Neural progenitor cell (in vitro differentiated cells): ENCODE data around the gene PITPNB. TPM values are rescaled to one million over a fixed set of nuclear protein-coding genes. Genes with fewer than 3 reads are reported as not detected.

Source experiments
- DNase-seq: peaks from one replicate; pipeline ENCODE4 v3.0.0-alpha.2; 2016; ENCODE audit warnings: low spot score
- H2AFZ ChIP-seq: fragments of 200-600 bp; sonication (generic); replicated peaks from 2 replicates; pipeline ENCODE4 v1.6.1; 2016; ENCODE audit warnings: antibody characterized with exemption
- H3F3A ChIP-seq: fragments of 200-600 bp; sonication (generic); 2 replicates; pipeline ENCODE4 v1.6.1; 2016; ENCODE audit warnings: antibody characterized with exemption, low read depth
- H3K27ac ChIP-seq: fragments of 200-600 bp; sonication (generic); 2 replicates; pipeline ENCODE4 v1.5.1; 2016; ENCODE audit warnings: mild to moderate bottlenecking
- H3K27me3 ChIP-seq: fragments of 200-600 bp; sonication (generic); 2 replicates; pipeline ENCODE4 v1.6.1; 2016; ENCODE audit warnings: mild to moderate bottlenecking, moderate library complexity
- H3K36me3 ChIP-seq: fragments of 200-600 bp; sonication (generic); 2 replicates; pipeline ENCODE4 v1.5.1; 2016
- H3K4me1 ChIP-seq: fragments of 200-600 bp; sonication (generic); 2 replicates; pipeline ENCODE4 v1.6.1; 2016; ENCODE audit warnings: mixed run types
- H3K4me2 ChIP-seq: fragments of 200-600 bp; sonication (generic); 2 replicates; pipeline ENCODE4 v1.6.1; 2016
- H3K4me3 ChIP-seq: fragments of 200-600 bp; sonication (generic); 2 replicates; pipeline ENCODE4 v1.5.1; 2016
- H3K79me2 ChIP-seq: fragments of 200-600 bp; sonication (generic); 2 replicates; pipeline ENCODE4 v1.6.1; 2016; ENCODE audit warnings: low read depth
- H3K9ac ChIP-seq: fragments of 200-600 bp; sonication (generic); 2 replicates; pipeline ENCODE4 v1.6.1; 2016
- H3K9me3 ChIP-seq: fragments of 200-600 bp; sonication (generic); 2 replicates; pipeline ENCODE4 v1.5.1; 2016; ENCODE audit warnings: low read depth
- H4K20me1 ChIP-seq: fragments of 200-600 bp; sonication (generic); 2 replicates; pipeline ENCODE4 v1.6.1; 2016; ENCODE audit warnings: low read depth
- H3K27ac Mint-ChIP-seq: 3 replicates; pipeline ENCODE4 v1.8.0; 2021; ENCODE audit warnings: mixed read lengths
- H3K27me3 Mint-ChIP-seq: 2 replicates; pipeline ENCODE4 v1.8.0; 2022; ENCODE audit warnings: low read depth, mild to moderate bottlenecking, inconsistent platforms, moderate library complexity, mixed read lengths; ENCODE audit not compliant: insufficient read depth
- H3K36me3 Mint-ChIP-seq: 3 replicates; pipeline ENCODE4 v1.8.0; 2021; ENCODE audit warnings: mixed read lengths
- H3K4me1 Mint-ChIP-seq: 3 replicates; pipeline ENCODE4 v1.8.0; 2021; ENCODE audit warnings: mixed read lengths
- H3K4me3 Mint-ChIP-seq: 3 replicates; pipeline ENCODE4 v1.8.0; 2021; ENCODE audit warnings: mild to moderate bottlenecking, moderate library complexity, mixed read lengths
- H3K9me3 Mint-ChIP-seq: 3 replicates; pipeline ENCODE4 v1.8.0; 2020; ENCODE audit warnings: mixed read lengths
- EZH2 ChIP-seq: fragments of 200-600 bp; sonication (generic); IDR thresholded peaks from 2 replicates; pipeline ENCODE4 v1.6.1; 2017; ENCODE audit warnings: antibody characterized with exemption, mild to moderate bottlenecking, moderate library complexity
- EZH2phosphoT487 ChIP-seq: fragments of 200-600 bp; sonication (generic); IDR thresholded peaks from 2 replicates; pipeline ENCODE4 v1.6.1; 2017; ENCODE audit warnings: antibody characterized with exemption
- total RNA-seq: library from RNA; depleted of rRNA; stranded (reverse); fragments of >200 nt; gene quantifications from 2 replicates; pipeline ENCODE4 v1.2.3, GENCODE V29; 2015; ENCODE audit warnings: low replicate concordance
- TF ChIP-seq, protein P1 (sequence below): fragments of 200-600 bp; sonication (generic); IDR thresholded peaks from 2 replicates; pipeline ENCODE4 v1.5.1; 2017; ENCODE audit warnings: antibody characterized with exemption, mild to moderate bottlenecking

Gene PITPNB
- 17.2 and 32.5 TPM in 2 replicates for total RNA-seq

DNA sequence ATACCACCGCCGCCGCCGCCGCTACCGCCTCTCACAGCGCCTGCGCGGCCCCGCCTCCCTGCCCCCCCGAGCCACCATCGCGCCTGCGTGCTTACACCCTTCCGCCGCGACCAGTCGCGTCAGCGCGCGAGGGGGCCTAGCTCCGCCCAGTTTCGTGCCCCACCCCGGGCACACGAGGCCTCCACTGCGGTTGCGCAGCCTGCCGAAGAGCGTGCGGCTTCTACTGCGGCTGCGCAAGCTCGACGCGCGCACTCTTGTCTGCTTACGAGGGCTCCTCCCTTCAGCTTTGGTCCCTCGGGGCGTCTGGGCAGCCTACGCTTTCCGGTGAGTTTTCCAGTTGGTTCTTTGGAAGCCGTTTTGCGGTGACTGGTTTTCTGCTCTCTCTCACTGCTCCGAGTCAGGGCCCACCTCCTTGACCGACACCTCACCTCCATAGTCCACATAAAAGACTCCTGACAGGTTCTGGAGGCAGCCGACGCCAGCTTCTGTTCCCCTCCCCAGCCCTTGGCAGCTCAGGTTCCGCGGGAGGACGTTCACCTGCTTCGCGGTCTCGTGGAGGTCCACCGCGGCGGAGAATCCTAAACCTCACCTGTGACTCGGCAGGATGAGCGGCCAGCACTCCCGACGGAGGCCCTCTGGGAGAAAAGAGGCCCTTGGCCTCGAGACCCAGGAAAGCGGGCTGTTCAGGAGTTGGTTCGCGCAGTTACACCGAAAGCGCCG is at the start of gene PITPNB:
PITPNB (minus strand) TSS at position 35 of the 720 bp plus-strand sequence. CDS start 65 bp downstream, outside the sequence.
- peak within 1 kb of the TSS; percentile 80 for H3K27ac ChIP-seq
- H3K4me1 ChIP-seq = peaks cover 26% of the 10 kb centered on the region
- H3K36me3 ChIP-seq = peaks cover 4% of the 10 kb centered on the region
- H3K4me3 ChIP-seq = peak within 1 kb of the TSS; percentile 81
- H3K9ac ChIP-seq = peak within 1 kb of the TSS; percentile 54
- H3K27me3 ChIP-seq = no peaks in the 10 kb centered on the region
- peak within 1 kb of the TSS; percentile 89 for H3K27ac Mint-ChIP-seq
- H2AFZ ChIP-seq = peak within 1 kb of the TSS; percentile 74
- peak; percentile 100 for DNase-seq
- H3K4me2 ChIP-seq = peak within 1 kb of the TSS; percentile 99
- H4K20me1 ChIP-seq = peaks cover 45% of the 10 kb centered on the region
- no peaks in the 10 kb centered on the region for H3K9me3 ChIP-seq
- H3K4me1 Mint-ChIP-seq = peaks cover 39% of the 10 kb centered on the region
- peaks cover 21% of the 10 kb centered on the region for H3K36me3 Mint-ChIP-seq
- peaks cover 6% of the 10 kb centered on the region for H3K27me3 Mint-ChIP-seq
- TF ChIP-seq EZH2 = no peak
- no peak for TF ChIP-seq EZH2phosphoT487
- TF ChIP-seq, protein P1, sequence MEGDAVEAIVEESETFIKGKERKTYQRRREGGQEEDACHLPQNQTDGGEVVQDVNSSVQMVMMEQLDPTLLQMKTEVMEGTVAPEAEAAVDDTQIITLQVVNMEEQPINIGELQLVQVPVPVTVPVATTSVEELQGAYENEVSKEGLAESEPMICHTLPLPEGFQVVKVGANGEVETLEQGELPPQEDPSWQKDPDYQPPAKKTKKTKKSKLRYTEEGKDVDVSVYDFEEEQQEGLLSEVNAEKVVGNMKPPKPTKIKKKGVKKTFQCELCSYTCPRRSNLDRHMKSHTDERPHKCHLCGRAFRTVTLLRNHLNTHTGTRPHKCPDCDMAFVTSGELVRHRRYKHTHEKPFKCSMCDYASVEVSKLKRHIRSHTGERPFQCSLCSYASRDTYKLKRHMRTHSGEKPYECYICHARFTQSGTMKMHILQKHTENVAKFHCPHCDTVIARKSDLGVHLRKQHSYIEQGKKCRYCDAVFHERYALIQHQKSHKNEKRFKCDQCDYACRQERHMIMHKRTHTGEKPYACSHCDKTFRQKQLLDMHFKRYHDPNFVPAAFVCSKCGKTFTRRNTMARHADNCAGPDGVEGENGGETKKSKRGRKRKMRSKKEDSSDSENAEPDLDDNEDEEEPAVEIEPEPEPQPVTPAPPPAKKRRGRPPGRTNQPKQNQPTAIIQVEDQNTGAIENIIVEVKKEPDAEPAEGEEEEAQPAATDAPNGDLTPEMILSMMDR = no peak
- peak within 1 kb of the TSS; percentile 97 for H3K4me3 Mint-ChIP-seq
- peaks cover 19% of the 10 kb centered on the region for H3F3A ChIP-seq
- H3K79me2 ChIP-seq = peaks cover 92% of the 10 kb centered on the region
- no peaks in the 10 kb centered on the region for H3K9me3 Mint-ChIP-seq

DNA sequence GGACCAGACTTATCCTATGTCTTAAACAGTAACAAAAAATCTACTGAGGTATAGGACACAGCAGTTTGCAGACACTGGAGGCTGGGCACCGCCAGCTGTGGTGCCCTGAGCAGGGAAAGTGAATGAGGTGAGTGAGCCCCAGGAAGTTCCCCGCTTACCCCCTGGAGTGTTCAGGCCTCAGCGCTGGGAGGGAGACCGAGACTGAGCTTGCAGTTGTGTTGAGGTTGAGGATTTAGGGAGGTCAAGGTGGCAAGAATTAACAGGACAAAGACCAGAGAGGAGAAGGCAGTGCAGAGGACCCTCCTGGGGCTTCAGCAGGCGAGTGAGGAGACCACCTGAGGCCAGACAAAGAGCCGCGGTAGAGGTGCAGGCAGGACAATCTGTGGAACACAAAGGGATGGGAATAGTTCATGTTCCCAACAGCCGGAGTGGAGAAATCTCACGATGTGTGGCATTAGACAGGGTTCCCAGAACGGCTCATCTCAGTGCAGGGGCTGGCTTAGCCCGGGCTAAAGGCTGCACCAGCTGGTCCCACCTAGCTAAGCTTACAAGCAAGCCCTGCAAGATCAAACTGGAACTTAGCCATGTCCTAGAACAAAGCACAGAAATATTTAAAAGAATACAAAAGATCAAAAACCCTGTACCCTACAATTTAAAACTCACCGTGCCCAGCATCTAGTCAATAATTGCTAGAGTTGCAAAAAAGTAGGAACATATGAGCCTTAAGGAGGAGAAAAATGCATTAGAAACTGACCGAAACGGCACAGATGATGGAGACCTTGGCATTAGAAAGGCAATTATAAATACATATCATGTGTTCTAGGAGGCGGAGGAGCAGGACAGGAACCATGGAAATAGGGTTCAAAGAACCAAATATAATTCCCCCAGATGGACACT is 47.4 kb upstream of the PITPNB start:
- Histone ChIP-seq H2AFZ (no peak overlapping the region), H3K4me1 (peaks cover 8% of the 10 kb centered on the region), H3K4me3 (no peak overlapping the region), H3K79me2 (no peaks in the 10 kb centered on the region), H3K9ac (no peak overlapping the region), H3K27ac (no peak overlapping the region), H3K9me3 (no peaks in the 10 kb centered on the region), H4K20me1 (no peaks in the 10 kb centered on the region), H3K27me3 (no peaks in the 10 kb centered on the region), H3F3A (no peaks in the 10 kb centered on the region), H3K36me3 (no peaks in the 10 kb centered on the region), H3K4me2 (no peak overlapping the region)
- H3K27ac Mint-ChIP-seq = no peak overlapping the region
- H3K36me3 Mint-ChIP-seq = peaks cover 22% of the 10 kb centered on the region
- no peak overlapping the region for H3K4me3 Mint-ChIP-seq
- H3K9me3 Mint-ChIP-seq = peaks cover 18% of the 10 kb centered on the region
- TF ChIP-seq, protein P1 = no peak
- no peak for TF ChIP-seq EZH2
- no peak for TF ChIP-seq EZH2phosphoT487
- peaks cover 15% of the 10 kb centered on the region for H3K4me1 Mint-ChIP-seq
- no peak for DNase-seq
- H3K27me3 Mint-ChIP-seq = peaks cover 2% of the 10 kb centered on the region

DNA sequence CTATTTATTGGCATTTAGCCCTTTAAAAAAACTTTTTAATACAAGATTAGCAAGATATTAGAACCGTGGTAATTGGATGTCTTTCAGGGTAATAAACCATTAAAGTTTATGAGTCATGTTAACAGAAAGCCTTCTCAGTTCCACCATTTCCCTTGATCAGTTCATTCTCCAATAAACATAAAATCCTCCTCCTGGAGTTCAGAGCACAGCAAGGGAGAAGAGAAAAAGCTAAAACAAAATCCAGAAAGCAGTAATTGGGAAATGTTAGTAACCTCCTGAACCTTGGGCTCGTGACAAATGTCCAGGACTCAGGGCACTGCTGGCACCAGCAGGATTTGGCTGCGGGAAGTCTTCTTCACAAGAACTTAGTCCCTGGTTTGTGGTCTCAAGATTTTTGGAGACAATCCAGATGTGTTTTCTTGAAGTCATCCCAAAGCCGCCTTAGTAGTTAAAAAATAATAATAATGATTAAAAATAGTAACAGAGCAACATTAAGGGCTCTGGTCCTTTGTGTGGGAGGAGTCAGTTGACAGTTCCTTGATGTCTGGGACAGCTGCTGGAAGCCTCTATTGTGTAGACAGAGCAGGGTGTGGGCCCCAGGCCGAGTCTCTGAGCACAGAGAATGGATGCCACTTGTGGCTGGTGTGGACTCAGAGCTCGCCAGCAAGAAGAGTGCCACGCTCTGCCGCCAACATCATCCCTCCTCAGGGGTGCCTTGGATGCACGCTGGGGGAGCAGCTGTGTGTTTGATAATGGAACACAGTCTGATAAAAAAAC is 43.4 kb upstream of the PITPNB start:
- Histone ChIP-seq H3K27me3 (no peaks in the 10 kb centered on the region), H3K9me3 (peaks cover 3% of the 10 kb centered on the region), H4K20me1 (no peaks in the 10 kb centered on the region), H3F3A (no peaks in the 10 kb centered on the region), H3K4me3 (no peak overlapping the region), H3K79me2 (no peaks in the 10 kb centered on the region), H3K9ac (no peak overlapping the region), H3K4me1 (peaks cover 8% of the 10 kb centered on the region), H3K36me3 (no peaks in the 10 kb centered on the region), H3K27ac (no peak overlapping the region), H3K4me2 (peak overlapping the region; percentile 21), H2AFZ (no peak overlapping the region)
- peak overlapping the region; percentile 57 for H3K27ac Mint-ChIP-seq
- peak; percentile 50 for DNase-seq
- no peak overlapping the region for H3K4me3 Mint-ChIP-seq
- peaks cover 29% of the 10 kb centered on the region for H3K4me1 Mint-ChIP-seq
- peaks cover 1% of the 10 kb centered on the region for H3K27me3 Mint-ChIP-seq
- peaks cover 12% of the 10 kb centered on the region for H3K9me3 Mint-ChIP-seq
- TF ChIP-seq, protein P1 = no peak
- TF ChIP-seq EZH2phosphoT487 (no peak), EZH2 (no peak)
- peaks cover 19% of the 10 kb centered on the region for H3K36me3 Mint-ChIP-seq
